HG02973 (cell line): ENCODE measurements around the gene PHF19.

ENCODE experiments used
- ATAC-seq: cut with Tn5 transposase; IDR thresholded peaks from one replicate; pipeline ENCODE4 v1.9.1; 2021; ENCODE audit warnings: moderate library complexity; ENCODE audit not compliant: unreplicated experiment

The PHF19 gene

GRCh38 chr9:120855827-120856670 lies 20.9 kb downstream of the PHF19 start:
- ATAC-seq = no peak

- no peak for ATAC-seq
Measured at GRCh38 chr9:120854596-120855327, 22.2 kb downstream of the PHF19 start.

GRCh38 chr9:120853198-120853597 lies 23.8 kb downstream of the PHF19 start:
- no peak for ATAC-seq

GRCh38 chr9:120852240-120853010 lies 24.6 kb downstream of the PHF19 start:
- no peak for ATAC-seq

- ATAC-seq = no peak
Measured at GRCh38 chr9:120851449-120851848, 25.5 kb downstream of the PHF19 start.

- no peak for ATAC-seq
Measured at GRCh38 chr9:120850315-120850714, 26.7 kb downstream of the PHF19 start.

- no peak for ATAC-seq
Measured at GRCh38 chr9:120846906-120847305, 30.1 kb downstream of the PHF19 start.

- no peak for ATAC-seq
Measured at GRCh38 chr9:120846251-120846889, 30.6 kb downstream of the PHF19 start.

- ATAC-seq = no peak
Measured at GRCh38 chr9:120845255-120845654, 31.7 kb downstream of the PHF19 start.

- ATAC-seq = peak; percentile 97
Measured at GRCh38 chr9:120842685-120843485, 34.1 kb downstream of the PHF19 start, which contains the start of gene PSMD5. Gene PSMD5, minus strand, starts transcription at chr9:120842922. Its CDS starts 13 bp downstream, at chr9:120842909.

GRCh38 chr9:120841930-120842684 lies 34.9 kb downstream of the PHF19 start:
- no peak for ATAC-seq

GRCh38 chr9:120839146-120839545 lies 37.8 kb downstream of the PHF19 start:
- ATAC-seq = no peak

GRCh38 chr9:120837921-120838320 lies 39.1 kb downstream of the PHF19 start:
- no peak for ATAC-seq

GRCh38 chr9:120833325-120833724 lies 43.7 kb downstream of the PHF19 start:
- no peak for ATAC-seq

- ATAC-seq = no peak
Measured at GRCh38 chr9:120832807-120833206, 44.2 kb downstream of the PHF19 start.

- no peak for ATAC-seq
Measured at GRCh38 chr9:120830865-120831264, 46.1 kb downstream of the PHF19 start.

GRCh38 chr9:120830151-120830550 lies 46.8 kb downstream of the PHF19 start:
- no peak for ATAC-seq

- ATAC-seq = no peak
Measured at GRCh38 chr9:120829650-120830049, 47.3 kb downstream of the PHF19 start.

GRCh38 chr9:120820095-120820494 lies 56.9 kb downstream of the PHF19 start:
- ATAC-seq = no peak
